Pancreas (tissue), 10 donors: Measurements from ENCODE around the gene AQP12A. TPM values are rescaled to one million over a fixed set of nuclear protein-coding genes. Genes with fewer than 3 reads are reported as not detected.

Experiments
- ATAC-seq, 4 donors: fragments of 200-7000 bp; cut with Tn5 transposase; one replicate each; pipeline versions ENCODE4 v1.8.0 to v1.9.1; 2020; ENCODE audit warnings: mild to moderate bottlenecking in 4 of 4, moderate library complexity in 4 of 4
- DNase-seq, 6 donors: peaks; one replicate each; pipeline ENCODE4 v3.0.0-alpha.2; 2020
- FAIRE-seq: peaks from 2 replicates; lab custom pipeline; 2012; peaks lifted over from hg19 to GRCh38; lab: Jason Lieb, UNC
- H3K27ac ChIP-seq, 4 donors: fragments of 200-600 bp; sonication (generic); 1 replicate in 3 of 4; 2 replicates in 1 of 4; pipeline versions ENCODE4 v1.5.0 to v1.8.0; 2020
- H3K27me3 ChIP-seq, 4 donors: fragments of 200-600 bp; one replicate each; pipeline ENCODE4 v1.8.0; 2021
- H3K36me3 ChIP-seq, 3 donors: fragments of 200-600 bp; sonication (generic) in 1 of 3; one replicate each; pipeline versions ENCODE4 v1.5.0 to v1.8.0; 2020 to 2021
- H3K4me1 ChIP-seq, 3 donors: fragments of 200-600 bp; one replicate each; pipeline ENCODE4 v1.8.0; 2021
- H3K4me3 ChIP-seq, 4 donors: fragments of 200-600 bp; sonication (generic) in 2 of 4; one replicate each; pipeline versions ENCODE4 v1.5.0 to v1.8.0; 2020 to 2021
- H3K9me3 ChIP-seq, 4 donors: fragments of 200-600 bp; one replicate each; pipeline ENCODE4 v1.8.0; 2021
- WGBS, 2 donors: extraction: QIAGEN DNeasy Blood & Tissue Kit; methylation state at CpG; one replicate each; pipeline ENCODE4 v1.1.7; 2013; 5-methylcytosine and 5-hydroxymethylcytosine counted together
- intact Hi-C, 3 donors: fragments of 100-400 bp; cut with DNase I; formaldehyde crosslinking; loops; one replicate each; pipeline versions ENCODE4 v1.11.1 to v1.14.2; 2022
- polyA plus RNA-seq, 2 donors: library from polyadenylated mRNA; stranded (reverse); fragments of 200-250 nt; gene quantifications; one replicate each; pipeline ENCODE4 v1.2.3, GENCODE V29; 2013
- total RNA-seq, 6 donors: library from RNA; stranded (reverse); fragmentation: NEBNext Ultra II Directional in 4 of 6; extraction: Animal tissue kit (Norgen Biotek cat#: 25700) in 4 of 6; gene quantifications; one replicate each; pipeline versions ENCODE4 v1.2.1 to v1.2.4, GENCODE V29; 2021 to 2023
- TF ChIP-seq, protein P1 (sequence below), 4 donors: fragments of 200-600 bp; sonication (generic) in 3 of 4; IDR thresholded peaks; one replicate each; pipeline versions ENCODE4 v1.5.0 to v1.8.0; 2021; ENCODE audit warnings: antibody characterized with exemption in 4 of 4
- donor health status: healthy with polysubstance abuse.
- donor health status: DM: no; HTN: no; CAD: no; lungs with moderate emphysema.
- donor health status: DM: no; HTN: no; CAD: no.
- donor health status: control.
- donor health status: control.
- donor health status: Bipolar disorder and iron deficiency.
- donor health status: DM: yes; HTN: yes; CAD: no.
- donor health status: DM: no; HTN: no; CAD: no.
- donor health status: DM: no; HTN: no; CAD: no.
- donor health status: DM: yes; HTN: yes; CAD: no.

The AQP12A gene
- total and polyA plus RNA-seq, 8 donors: 46.6 to 744 (median 122) TPM

- Histone ChIP-seq H3K27ac (no peak overlapping the region), H3K27me3 (no peaks in the 10 kb centered on the region), H3K36me3 (peaks cover 0 to 4% (median 0%) of the 10 kb centered on the region in 3 donors), H3K4me1 (no peaks in the 10 kb centered on the region), H3K9me3 (no peaks in the 10 kb centered on the region), H3K4me3 (no peak overlapping the region)
- TF ChIP-seq, protein P1, sequence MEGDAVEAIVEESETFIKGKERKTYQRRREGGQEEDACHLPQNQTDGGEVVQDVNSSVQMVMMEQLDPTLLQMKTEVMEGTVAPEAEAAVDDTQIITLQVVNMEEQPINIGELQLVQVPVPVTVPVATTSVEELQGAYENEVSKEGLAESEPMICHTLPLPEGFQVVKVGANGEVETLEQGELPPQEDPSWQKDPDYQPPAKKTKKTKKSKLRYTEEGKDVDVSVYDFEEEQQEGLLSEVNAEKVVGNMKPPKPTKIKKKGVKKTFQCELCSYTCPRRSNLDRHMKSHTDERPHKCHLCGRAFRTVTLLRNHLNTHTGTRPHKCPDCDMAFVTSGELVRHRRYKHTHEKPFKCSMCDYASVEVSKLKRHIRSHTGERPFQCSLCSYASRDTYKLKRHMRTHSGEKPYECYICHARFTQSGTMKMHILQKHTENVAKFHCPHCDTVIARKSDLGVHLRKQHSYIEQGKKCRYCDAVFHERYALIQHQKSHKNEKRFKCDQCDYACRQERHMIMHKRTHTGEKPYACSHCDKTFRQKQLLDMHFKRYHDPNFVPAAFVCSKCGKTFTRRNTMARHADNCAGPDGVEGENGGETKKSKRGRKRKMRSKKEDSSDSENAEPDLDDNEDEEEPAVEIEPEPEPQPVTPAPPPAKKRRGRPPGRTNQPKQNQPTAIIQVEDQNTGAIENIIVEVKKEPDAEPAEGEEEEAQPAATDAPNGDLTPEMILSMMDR (IDR thresholded peaks at IDR 0.05): no peak
- no peak for ATAC-seq
- 90 to 94% methylated on average over 20 of the region's 20 CpGs for WGBS, 2 donors
- FAIRE-seq: no peak
- DNase-seq: peak in 1 of 6 donors; percentile 50
- intact Hi-C loops: no loop called here
Observed at GRCh38 chr2:240721596-240722180, 30.0 kb downstream of the AQP12A start.

DNA sequence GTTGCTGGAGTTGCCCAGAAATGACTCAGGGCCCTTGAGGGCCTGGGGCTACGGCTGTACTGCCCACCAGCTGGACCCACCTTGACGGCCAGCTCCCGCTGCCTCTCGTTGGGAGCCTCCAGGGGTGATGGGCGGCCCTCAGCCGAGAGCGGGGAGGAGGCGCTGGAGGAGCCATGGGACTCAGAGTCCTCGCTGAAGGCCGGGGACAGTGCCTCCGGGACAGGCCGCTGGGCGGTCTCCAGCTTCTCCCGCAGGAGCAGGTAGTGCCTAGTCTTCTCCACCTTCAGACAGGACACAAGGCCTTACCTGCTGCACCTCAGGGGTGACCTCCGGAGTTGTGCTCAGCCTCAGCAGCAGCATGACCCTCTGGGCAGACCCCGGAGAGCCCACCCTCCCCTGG is 30.7 kb downstream of the AQP12A start:
- ATAC-seq (no peak), FAIRE-seq (no peak), DNase-seq (peak in 1 of 6 donors; percentile 69)
- 89 to 92% methylated on average over 16 of the region's 16 CpGs for WGBS, 2 donors
- intact Hi-C loops: no loop called here
- Histone ChIP-seq H3K27me3 (no peaks in the 10 kb centered on the region), H3K4me1 (no peaks in the 10 kb centered on the region), H3K9me3 (no peaks in the 10 kb centered on the region), H3K4me3 (no peak overlapping the region), H3K27ac (no peak overlapping the region), H3K36me3 (peaks cover 0 to 4% (median 0%) of the 10 kb centered on the region in 3 donors)
- TF ChIP-seq, protein P1 (IDR thresholded peaks at IDR 0.05): no peak

DNA sequence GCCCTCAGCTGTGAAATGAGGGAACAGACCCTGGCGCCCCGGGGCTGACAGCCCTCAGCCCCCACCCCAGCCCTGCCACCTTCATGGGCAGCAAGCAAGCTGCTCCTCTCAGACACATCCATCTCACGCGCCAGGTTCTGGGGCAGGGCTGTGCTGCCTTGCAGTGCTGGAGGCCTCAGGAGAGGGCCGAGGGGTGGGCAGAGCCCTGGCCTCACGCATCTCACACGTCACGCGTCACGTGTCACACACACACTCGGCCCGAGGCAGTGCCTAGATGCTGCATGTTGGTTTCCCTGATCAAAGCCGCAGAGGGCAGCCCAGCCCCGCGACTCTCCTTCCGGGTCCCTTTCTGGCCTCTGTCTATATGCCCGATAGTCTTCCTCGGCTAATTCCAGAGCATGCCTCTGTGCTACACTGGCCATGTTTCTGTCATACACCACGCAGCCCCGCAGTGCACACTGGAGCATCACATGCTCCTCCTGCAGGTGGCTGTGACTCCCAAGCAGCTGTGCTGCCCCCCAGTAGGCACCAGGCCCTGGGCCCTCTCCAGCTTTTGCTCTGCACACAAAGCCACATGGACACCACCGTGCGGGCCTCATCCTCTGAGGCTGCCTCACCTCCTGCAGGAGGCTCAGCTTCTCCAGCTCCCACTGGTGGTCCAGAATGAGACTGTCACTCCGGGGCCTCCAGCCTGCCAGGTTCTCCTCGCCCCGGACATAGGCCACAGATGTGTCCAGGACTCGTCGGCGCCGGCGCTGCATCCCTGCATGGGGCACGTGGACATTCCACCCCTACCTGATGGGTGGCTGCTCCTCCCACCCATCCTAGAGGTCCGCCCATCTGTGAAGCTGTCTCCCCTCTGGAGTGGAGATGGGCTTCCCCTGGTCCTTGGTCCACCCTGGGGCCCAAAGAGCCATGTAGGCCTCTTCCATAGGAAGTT is 31.4 kb downstream of the AQP12A start:
- DNase-seq (peak in 1 of 6 donors; percentile 61), ATAC-seq (no peak), FAIRE-seq (no peak)
- Histone ChIP-seq H3K36me3 (peaks cover 0 to 4% (median 0%) of the 10 kb centered on the region in 3 donors), H3K27ac (no peak overlapping the region), H3K4me1 (no peaks in the 10 kb centered on the region), H3K4me3 (no peak overlapping the region), H3K27me3 (no peaks in the 10 kb centered on the region), H3K9me3 (no peaks in the 10 kb centered on the region)
- intact Hi-C loops: no loop called here
- TF ChIP-seq, protein P1 (IDR thresholded peaks at IDR 0.05): no peak
- WGBS, 2 donors: 89 to 90% methylated on average over 30 to 32 of the region's 32 CpGs

DNA sequence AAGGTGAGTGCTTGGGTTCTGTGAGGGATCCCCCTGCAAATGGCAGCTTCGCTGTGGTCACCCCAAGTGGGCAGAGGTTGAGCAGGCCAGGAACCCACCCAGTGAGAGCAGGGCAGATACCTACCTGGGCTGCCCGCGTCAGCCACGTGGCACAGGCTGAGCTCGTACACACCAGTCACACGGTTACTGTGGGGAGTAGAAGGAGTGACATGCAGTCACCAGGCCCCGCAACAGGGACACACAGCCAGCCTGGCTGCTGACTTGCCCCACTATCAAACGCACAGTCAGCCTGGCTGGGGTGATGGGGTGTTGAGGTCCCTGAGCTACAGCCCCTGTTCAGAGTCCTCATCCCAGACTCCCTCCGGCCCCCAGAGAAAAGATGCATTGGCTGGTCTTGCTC is 32.2 kb downstream of the AQP12A start:
- intact Hi-C loops: no loop called here
- 96 to 97% methylated on average over 9 of the region's 9 CpGs for WGBS, 2 donors
- DNase-seq (peak in 1 of 6 donors; percentile 61), FAIRE-seq (no peak), ATAC-seq (no peak)
- TF ChIP-seq, protein P1 (IDR thresholded peaks at IDR 0.05): no peak
- Histone ChIP-seq H3K4me1 (no peaks in the 10 kb centered on the region), H3K27ac (no peak overlapping the region), H3K4me3 (no peak overlapping the region), H3K9me3 (no peaks in the 10 kb centered on the region), H3K36me3 (peaks cover 0 to 4% (median 0%) of the 10 kb centered on the region in 3 donors), H3K27me3 (no peaks in the 10 kb centered on the region)
